K562 (cell line): ENCODE results near the gene THBS1.

Experiments used
- POU5F1 ChIP-seq: fragments of 150-350 bp; IDR thresholded peaks from 2 replicates; pipeline ENCODE4 v1.6.1; 2014; ENCODE audit warnings: borderline replicate concordance, low read length, low read depth, mild to moderate bottlenecking; ENCODE audit not compliant: partially characterized antibody
- TOE1 ChIP-seq, 2 experiments: fragments of 450-650 bp in 1 of 2; sonication (generic) in 1 of 2; formaldehyde crosslinking in 1 of 2; IDR thresholded peaks; 2 replicates each; pipeline versions ENCODE4 v1.7.1 to v1.8.0; 2016 to 2022; ENCODE audit warnings: borderline replicate concordance in 2 of 2, mild to moderate bottlenecking in 2 of 2, antibody characterized with exemption in 1 of 2, inconsistent platforms in 1 of 2, low read depth in 1 of 2, missing genetic modification reagents in 1 of 2, moderate library complexity in 1 of 2

DNA sequence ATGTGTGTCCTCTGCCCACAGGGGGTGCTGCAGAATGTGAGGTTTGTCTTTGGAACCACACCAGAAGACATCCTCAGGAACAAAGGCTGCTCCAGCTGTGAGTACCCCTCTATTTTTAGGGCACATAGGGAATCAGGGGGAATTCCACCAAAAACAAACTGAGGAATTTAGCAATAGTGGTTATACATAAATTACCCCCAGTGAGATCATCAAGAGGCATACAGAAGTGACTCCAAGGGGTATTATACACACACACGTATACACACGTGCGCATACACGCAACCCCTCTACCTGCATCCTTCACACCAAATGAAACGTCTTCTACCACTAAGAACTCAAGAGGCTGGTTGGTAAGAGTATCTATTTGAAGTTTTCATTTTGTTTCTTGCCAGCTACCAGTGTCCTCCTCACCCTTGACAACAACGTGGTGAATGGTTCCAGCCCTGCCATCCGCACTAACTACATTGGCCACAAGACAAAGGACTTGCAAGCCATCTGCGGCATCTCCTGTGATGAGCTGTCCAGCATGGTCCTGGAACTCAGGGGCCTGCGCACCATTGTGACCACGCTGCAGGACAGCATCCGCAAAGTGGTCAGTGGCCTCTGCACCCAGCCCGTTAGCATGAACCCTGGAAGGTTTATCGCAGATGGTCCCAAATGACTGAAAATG, 2.9 kb downstream of the THBS1 start:
- no peak for TF ChIP-seq POU5F1
- TF ChIP-seq TOE1 (IDR thresholded peaks at IDR 0.05; ENCODE audit: borderline replicate concordance): no peak
- no peak for TF ChIP-seq TOE1 (CRISPR knock-in tag; IDR thresholded peaks at IDR 0.05; ENCODE audit: borderline replicate concordance, low read depth)
